ENCODE measurements around the gene GTF3C2. TPM values are rescaled to one million over a fixed set of nuclear protein-coding genes. Genes with fewer than 3 reads are reported as not detected.

The GTF3C2 gene, protein sequence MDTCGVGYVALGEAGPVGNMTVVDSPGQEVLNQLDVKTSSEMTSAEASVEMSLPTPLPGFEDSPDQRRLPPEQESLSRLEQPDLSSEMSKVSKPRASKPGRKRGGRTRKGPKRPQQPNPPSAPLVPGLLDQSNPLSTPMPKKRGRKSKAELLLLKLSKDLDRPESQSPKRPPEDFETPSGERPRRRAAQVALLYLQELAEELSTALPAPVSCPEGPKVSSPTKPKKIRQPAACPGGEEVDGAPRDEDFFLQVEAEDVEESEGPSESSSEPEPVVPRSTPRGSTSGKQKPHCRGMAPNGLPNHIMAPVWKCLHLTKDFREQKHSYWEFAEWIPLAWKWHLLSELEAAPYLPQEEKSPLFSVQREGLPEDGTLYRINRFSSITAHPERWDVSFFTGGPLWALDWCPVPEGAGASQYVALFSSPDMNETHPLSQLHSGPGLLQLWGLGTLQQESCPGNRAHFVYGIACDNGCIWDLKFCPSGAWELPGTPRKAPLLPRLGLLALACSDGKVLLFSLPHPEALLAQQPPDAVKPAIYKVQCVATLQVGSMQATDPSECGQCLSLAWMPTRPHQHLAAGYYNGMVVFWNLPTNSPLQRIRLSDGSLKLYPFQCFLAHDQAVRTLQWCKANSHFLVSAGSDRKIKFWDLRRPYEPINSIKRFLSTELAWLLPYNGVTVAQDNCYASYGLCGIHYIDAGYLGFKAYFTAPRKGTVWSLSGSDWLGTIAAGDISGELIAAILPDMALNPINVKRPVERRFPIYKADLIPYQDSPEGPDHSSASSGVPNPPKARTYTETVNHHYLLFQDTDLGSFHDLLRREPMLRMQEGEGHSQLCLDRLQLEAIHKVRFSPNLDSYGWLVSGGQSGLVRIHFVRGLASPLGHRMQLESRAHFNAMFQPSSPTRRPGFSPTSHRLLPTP
- 10 to 100 TPM; 55.2 to 64.5 TPM for total RNA-seq

DNA sequence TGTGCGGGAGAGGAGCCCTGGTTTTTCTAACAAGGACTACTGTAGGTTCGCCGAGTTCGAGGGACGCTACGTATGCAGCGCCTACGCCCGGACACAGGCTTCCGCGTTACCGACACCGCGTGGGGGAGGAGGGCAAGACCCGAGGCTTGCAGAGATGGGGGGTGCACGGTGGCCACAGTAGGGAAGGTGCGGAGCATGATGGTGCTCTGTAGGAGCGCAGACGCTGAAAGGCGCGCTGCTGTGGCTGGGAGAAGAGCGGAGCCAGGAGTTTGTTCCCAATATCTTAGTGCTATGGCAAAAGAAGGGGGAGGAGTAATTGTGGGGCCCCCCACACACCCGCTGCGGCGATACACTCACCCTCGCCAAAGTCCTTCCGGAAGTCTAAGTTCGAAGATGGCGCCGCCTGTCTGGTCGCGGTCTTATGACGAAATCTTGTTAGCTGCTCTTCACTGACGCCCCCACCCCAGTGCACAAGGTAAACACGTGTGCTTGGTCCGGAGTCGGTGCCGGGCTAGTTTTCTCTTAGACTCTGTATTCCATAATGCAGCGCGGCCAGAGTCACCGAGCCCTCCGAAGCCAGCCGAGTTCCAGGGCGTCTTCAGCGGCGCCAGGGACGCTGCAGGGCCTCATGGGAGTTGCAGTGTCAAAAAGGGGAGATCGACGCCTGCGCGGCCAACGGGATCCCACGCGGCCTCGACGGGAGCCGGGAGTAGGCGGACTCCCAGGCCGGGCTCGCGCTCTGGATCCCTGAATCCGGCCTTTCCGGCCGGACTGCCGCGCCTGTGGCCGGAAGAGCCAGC is at the start of gene GTF3C2:
GTF3C2 (minus strand) TSS at position 383 of the 800 bp plus-strand sequence. CDS start 13,210 bp downstream, outside the sequence.
- intact Hi-C loops (cut with micrococcal nuclease) = loop anchor here (1.0 to 2.0 kb wide), 8 partner anchors 14 to 282 kb away; partner anchors contain the start of genes ATRAID, EIF2B4, IFT172 and MPV17
- no peaks in the 10 kb centered on the region for H3K27me3 Mint-ChIP-seq
- H3K9me3 Mint-ChIP-seq = no peaks in the 10 kb centered on the region
- H3K36me3 Mint-ChIP-seq = peaks cover 11% of the 10 kb centered on the region
- peak; percentile 96 for DNase-seq
- ChIA-PET CTCF (interaction anchor here (0.8 to 1.6 kb wide), 7 partner anchors 13 to 326 kb away, joined by 3 to 6 read pairs (median 4); partner anchors contain the start of genes EIF2B4, MPV17 and SNX17), POLR2A (interaction anchor here (0.7 to 2.9 kb wide), 8 partner anchors 9 to 306 kb away, joined by 3 to 27 read pairs (median 5); partner anchors contain the start of genes EIF2B4, MPV17, NRBP1 and PPM1G)
- peak within 1 kb of the TSS; percentile 98 for H3K4me3 Mint-ChIP-seq
- peaks cover 51% of the 10 kb centered on the region for H3K4me1 Mint-ChIP-seq (ENCODE audit: low read depth)
- H3K27ac Mint-ChIP-seq = peak within 1 kb of the TSS; percentile 99

DNA sequence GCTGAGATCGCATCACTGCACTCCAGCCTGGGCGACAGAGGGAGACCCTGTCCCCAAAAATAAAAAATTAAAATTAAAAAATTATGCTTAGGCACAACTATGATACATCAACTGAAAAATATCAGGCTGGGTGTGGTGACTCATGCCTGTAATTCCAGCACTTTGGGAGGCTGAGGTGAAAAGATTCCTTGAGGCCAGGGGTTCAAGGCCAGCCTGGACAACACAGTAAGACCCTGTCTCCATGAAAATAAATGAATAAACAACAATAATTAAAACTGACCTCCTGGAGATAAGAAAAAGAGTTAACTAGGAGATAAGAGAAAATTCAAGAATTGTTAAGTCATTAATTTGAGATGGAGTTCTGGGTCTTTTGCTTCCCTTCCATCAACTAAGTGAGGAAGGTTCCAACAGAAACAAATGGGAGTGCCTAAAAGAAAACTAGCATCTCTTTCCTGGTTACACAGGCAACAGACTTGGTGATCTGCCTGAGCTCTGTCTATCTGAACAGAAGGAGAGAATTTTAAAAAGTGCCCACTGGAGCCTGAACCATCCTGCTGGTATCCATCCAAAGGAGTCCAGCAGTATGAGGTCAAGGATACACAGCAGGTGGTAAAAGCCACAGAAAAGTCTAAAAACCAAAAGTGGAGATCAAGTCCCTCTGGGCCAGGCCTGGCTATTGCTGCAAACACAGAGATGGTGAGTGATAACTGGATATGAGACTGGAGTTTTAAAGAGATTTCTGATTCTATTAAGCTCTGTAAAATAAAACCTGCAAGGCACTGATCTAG is 44.0 kb upstream of the GTF3C2 start:
- ChIA-PET POLR2A (no interaction called here), CTCF (interaction anchor here (0.8 kb wide), 1 partner anchor 30 kb away, joined by 3 read pairs; no protein-coding TSS in a partner anchor)
- H3K36me3 Mint-ChIP-seq = peaks cover 12% of the 10 kb centered on the region
- intact Hi-C loops (cut with micrococcal nuclease) = loop anchor here (10.0 kb wide), 1 partner anchor 284 kb away; no protein-coding TSS in a partner anchor
- H3K4me3 Mint-ChIP-seq = no peak overlapping the region
- H3K27ac Mint-ChIP-seq = peak overlapping the region; percentile 31
- no peaks in the 10 kb centered on the region for H3K9me3 Mint-ChIP-seq
- H3K27me3 Mint-ChIP-seq = no peaks in the 10 kb centered on the region
- peaks cover 28% of the 10 kb centered on the region for H3K4me1 Mint-ChIP-seq (ENCODE audit: low read depth)
- DNase-seq = no peak

DNA sequence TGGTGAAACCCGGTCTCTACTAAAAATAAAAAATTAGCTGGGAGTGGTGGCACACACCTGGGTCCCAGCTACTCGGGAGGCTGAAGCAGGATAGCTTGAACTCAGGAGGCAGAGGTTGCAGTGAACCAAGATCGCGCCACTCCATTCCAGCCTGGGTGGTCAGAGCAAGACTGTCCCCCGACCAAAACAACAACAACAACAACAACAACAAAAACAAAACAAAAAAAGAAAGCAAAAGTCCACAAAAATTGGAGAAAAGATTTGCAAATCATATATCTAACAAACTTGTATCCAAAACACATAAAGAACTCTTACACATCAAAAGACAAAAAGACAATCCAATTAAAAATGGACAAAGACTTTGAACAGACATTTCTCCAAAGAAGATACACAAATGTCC is 42.4 kb upstream of the GTF3C2 start:
- no peaks in the 10 kb centered on the region for H3K9me3 Mint-ChIP-seq
- ChIA-PET CTCF (no interaction called here), POLR2A (no interaction called here)
- H3K27ac Mint-ChIP-seq = peak overlapping the region; percentile 29
- H3K36me3 Mint-ChIP-seq = peaks cover 16% of the 10 kb centered on the region
- DNase-seq = no peak
- peaks cover 28% of the 10 kb centered on the region for H3K4me1 Mint-ChIP-seq (ENCODE audit: low read depth)
- intact Hi-C loops (cut with micrococcal nuclease) = no loop called here
- no peaks in the 10 kb centered on the region for H3K27me3 Mint-ChIP-seq
- no peak overlapping the region for H3K4me3 Mint-ChIP-seq

DNA sequence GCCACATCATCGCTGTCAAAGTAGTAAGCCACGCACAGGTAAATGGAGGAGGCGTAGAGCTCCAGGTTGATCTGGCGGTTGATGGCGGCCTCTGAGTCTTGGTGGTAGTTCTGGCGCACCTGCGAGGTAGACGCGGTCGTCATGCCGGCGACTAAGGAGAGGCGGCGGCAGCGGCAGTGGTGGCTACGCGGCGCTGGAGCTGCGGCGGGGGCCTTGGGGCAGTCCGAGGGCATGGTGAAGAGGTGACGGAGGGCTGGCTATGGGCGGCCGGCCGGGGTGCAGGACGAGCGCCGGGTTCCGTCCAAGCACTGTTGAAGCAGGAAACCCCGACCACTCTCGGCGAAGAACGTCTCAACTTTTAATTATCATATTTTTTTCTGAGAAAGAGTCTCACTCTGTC is 36.7 kb upstream of the GTF3C2 start:
- intact Hi-C loops (cut with micrococcal nuclease) = no loop called here
- no peaks in the 10 kb centered on the region for H3K9me3 Mint-ChIP-seq

DNA sequence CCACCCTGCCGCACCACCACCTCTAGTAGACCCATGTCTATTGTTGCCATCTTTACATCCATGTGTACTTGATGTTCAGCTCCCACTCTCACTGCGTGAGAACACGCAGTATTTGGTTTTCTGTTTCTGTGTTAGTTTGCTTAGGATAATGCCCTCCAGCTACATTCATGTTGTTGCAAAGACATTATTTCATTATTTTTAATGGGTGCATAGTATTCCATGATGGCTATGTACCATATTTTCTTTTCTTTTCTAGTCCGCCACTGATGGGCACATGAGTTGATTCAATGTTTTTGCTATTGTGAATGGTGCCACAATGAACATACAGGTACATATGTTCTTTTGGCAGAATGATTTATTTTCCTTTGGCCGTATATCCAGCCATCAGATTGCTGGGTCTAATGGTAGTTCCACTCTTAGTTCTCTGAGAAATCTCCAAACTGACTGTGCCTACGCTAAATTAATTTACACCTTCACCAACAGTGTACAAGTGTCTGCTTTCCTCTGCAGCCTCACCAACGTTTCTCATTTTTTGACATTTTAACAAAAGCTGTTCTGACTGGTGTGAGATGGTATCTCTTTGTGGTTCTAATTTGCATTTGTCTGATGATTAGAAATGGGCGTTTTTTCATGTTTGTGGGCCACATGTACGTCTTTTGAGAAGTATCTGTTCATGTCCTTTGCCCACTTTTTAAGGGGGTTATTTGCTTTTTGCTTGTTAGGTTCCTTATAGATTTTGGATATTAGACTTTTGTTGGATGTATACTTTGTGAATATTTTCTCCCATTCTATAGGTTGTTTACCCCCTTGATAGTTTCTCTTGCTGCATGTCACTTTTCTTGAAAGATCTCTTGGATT is 34.5 kb upstream of the GTF3C2 start:
- peak overlapping the region; percentile 67 for H3K27ac Mint-ChIP-seq
- peak overlapping the region; percentile 3 for H3K4me3 Mint-ChIP-seq
- peaks cover 25% of the 10 kb centered on the region for H3K4me1 Mint-ChIP-seq (ENCODE audit: low read depth)
- CTCF ChIA-PET = interaction anchor here (0.6 kb wide), 1 partner anchor 45 kb away, joined by 3 read pairs; no protein-coding TSS in a partner anchor
- POLR2A ChIA-PET = no interaction called here
- intact Hi-C loops (cut with micrococcal nuclease) = no loop called here
- peaks cover 16% of the 10 kb centered on the region for H3K36me3 Mint-ChIP-seq
- H3K27me3 Mint-ChIP-seq = no peaks in the 10 kb centered on the region
- H3K9me3 Mint-ChIP-seq = no peaks in the 10 kb centered on the region
- no peak for DNase-seq

More for the DNA sequence above, 36.7 kb upstream of the GTF3C2 start:
- POLR2A ChIA-PET = no interaction called here
- DNase-seq = no peak
- H3K4me3 Mint-ChIP-seq = no peak overlapping the region
- H3K36me3 Mint-ChIP-seq = peaks cover 14% of the 10 kb centered on the region
- H3K27ac Mint-ChIP-seq = peak overlapping the region; percentile 23
- no peaks in the 10 kb centered on the region for H3K27me3 Mint-ChIP-seq
- CTCF ChIA-PET = no interaction called here
- peaks cover 38% of the 10 kb centered on the region for H3K4me1 Mint-ChIP-seq (ENCODE audit: low read depth)

DNA sequence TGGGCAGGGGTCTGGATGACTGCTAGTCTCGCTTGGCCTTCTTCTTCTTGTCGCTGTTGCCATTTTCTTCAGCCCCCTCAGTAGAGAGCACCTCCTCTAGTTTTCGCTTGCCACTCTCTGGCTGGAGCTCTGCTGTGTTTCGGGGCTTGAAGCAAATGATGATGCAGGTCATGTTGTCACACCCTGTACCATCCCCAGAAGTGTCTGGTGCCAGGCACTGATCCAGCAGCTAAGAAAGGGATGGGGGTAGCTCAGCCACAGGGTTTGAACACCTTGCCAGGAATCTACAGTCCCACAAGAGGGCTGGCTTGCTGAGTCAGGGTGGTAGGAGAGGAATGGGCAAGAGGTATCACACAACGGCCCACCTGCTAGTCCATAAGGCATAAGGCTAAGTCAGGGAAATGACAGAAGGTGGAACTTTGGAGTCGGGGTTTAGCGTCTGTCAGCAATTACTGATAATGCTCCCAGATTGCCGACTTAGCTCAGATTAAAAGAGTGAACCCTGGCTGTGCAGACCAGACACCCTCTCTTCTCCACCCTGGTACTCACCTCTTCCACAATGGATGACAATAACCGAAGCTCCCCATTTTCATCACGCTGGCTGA is 25.1 kb upstream of the GTF3C2 start:
- peaks cover 56% of the 10 kb centered on the region for H3K36me3 Mint-ChIP-seq

DNA sequence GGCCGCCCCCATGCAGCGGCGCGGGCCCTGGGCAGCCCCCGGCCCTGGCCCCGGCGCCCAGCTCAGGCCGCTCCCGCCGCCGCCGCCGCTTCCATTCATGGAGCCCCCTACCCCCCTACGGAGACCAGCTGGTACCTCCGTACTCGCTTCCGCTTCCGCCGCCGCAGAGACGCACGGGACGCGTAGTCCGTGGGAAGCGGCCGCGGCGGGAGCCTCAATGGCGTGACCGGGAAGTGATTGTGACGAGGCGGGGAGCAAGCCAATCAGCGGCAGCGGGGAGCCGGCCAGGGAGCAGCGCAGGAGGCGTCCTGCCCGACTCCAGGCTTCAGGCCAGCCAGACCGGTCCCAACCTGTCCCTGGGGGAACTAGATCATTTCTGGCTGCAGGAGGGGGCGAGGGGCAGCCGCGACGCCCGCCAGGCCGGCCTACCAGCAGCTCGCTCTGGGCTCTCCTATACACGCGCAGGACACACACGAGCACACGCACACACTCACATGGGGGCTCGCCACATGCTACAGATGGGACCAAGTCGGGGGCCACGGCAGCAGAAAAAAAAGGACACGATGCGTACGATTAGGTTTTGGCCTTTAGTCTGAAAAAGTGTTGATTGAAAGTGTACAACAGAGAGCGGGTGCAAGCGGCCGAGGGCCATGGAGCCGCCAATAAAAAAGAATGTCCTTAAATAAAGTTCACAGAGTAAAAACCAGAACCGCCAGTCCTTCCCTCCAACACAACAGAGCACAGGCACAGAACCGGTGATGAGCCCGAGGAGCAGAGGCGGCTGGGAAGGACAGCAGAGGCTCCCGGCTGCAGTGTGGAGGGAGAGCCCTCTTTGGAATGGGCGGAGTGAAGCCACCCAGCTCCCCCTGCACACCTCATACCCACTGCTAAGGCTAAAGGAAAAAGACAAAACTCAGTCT is 24.3 kb upstream of the GTF3C2 start, which contains the start of gene ZNF513:
ZNF513 (minus strand) TSS at position 109 of the 920 bp plus-strand sequence. CDS start 208 bp downstream, outside the sequence.
- Mint-ChIP-seq H3K9me3 (no peaks in the 10 kb centered on the region), H3K4me3 (peak within 1 kb of the TSS; percentile 90), H3K36me3 (peaks cover 62% of the 10 kb centered on the region), H3K4me1 (ENCODE audit: low read depth) (peaks cover 22% of the 10 kb centered on the region), H3K27ac (peak within 1 kb of the TSS; percentile 80), H3K27me3 (no peaks in the 10 kb centered on the region)
- intact Hi-C loops (cut with micrococcal nuclease) = loop anchor here (1.0 to 2.0 kb wide), 4 partner anchors 11 to 50 kb away; partner anchors contain the start of genes EIF2B4, GTF3C2, PPM1G and SNX17
- ChIA-PET CTCF (interaction anchor here (1.0 to 2.5 kb wide), 6 partner anchors 10 to 302 kb away, joined by 3 to 15 read pairs (median 4); partner anchors contain the start of genes PPM1G and SNX17), POLR2A (interaction anchor here (0.9 to 5.0 kb wide), 6 partner anchors 10 to 57 kb away, joined by 3 to 54 read pairs (median 5); partner anchors contain the start of genes EIF2B4, GTF3C2, NRBP1 and PPM1G)
- peak; percentile 94 for DNase-seq

More for the DNA sequence above, 25.1 kb upstream of the GTF3C2 start:
- ChIA-PET POLR2A (interaction anchor here (3.0 to 5.0 kb wide), 2 partner anchors 11 to 28 kb away, joined by 18 to 54 read pairs; partner anchors contain the start of genes EIF2B4, PPM1G and SNX17), CTCF (interaction anchor here (0.9 to 1.6 kb wide), 3 partner anchors 10 to 48 kb away, joined by 4 to 5 read pairs (median 5); no protein-coding TSS in a partner anchor)
- Mint-ChIP-seq H3K4me3 (peak overlapping the region; percentile 90), H3K27me3 (no peaks in the 10 kb centered on the region), H3K27ac (peak overlapping the region; percentile 80), H3K9me3 (no peaks in the 10 kb centered on the region), H3K4me1 (ENCODE audit: low read depth) (peaks cover 22% of the 10 kb centered on the region)
- intact Hi-C loops (cut with micrococcal nuclease) = loop anchor here (2.0 kb wide), 1 partner anchor 49 kb away; no protein-coding TSS in a partner anchor
- DNase-seq = no peak

DNA sequence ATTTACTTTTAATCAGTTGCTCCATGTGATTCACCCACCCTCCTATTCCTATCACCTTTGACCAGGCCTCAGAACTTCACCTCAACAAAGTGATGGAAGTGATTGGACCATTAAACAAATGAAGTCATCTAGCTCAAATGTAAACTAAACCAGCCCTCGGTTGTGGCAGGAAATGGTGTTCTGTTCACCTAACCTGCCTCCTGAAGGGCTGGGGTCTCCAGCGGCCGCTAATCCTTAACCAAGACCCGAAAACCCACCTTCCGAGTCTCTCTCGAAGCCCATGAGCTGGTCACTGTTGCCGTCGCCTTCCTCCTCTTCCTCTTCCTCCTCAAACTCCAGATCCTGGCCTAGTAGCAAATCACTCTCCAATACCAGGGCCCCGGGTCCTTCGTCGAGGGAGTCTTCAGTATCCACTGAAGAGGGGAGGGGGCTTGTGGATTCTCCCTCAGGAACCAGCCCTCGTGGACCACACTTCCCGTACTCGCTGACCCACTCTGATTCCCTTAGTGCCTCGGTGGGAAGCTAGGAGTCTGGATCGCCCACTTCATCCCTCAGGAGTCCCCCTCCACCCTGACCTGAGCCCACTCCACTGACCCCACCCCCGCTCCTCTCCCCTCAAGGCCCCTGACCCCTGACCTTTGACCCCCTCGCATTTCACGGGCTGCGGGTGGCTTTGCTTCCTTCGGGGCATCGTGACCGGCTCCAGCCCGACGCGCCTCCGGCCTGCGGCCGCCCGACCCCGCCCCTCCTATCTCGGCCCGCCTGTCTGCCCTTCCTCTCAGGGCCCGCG is 23.5 kb upstream of the GTF3C2 start:
- H3K4me3 Mint-ChIP-seq = peak overlapping the region; percentile 90
- H3K27me3 Mint-ChIP-seq = no peaks in the 10 kb centered on the region
- intact Hi-C loops (cut with micrococcal nuclease) = loop anchor here (1.0 to 2.0 kb wide), 4 partner anchors 10 to 51 kb away; partner anchors contain the start of genes EIF2B4, GTF3C2, PPM1G and SNX17
- ChIA-PET CTCF (interaction anchor here (0.8 to 2.5 kb wide), 8 partner anchors 9 to 303 kb away, joined by 3 to 15 read pairs (median 5); partner anchors contain the start of genes EIF2B4, PPM1G and SNX17), POLR2A (interaction anchor here (0.7 to 5.0 kb wide), 9 partner anchors 9 to 329 kb away, joined by 3 to 54 read pairs (median 3); partner anchors contain the start of genes EIF2B4, GTF3C2, NRBP1 and PPM1G)
- DNase-seq = peak; percentile 74
- H3K9me3 Mint-ChIP-seq = no peaks in the 10 kb centered on the region
- peak overlapping the region; percentile 80 for H3K27ac Mint-ChIP-seq
- H3K4me1 Mint-ChIP-seq (ENCODE audit: low read depth) = peaks cover 22% of the 10 kb centered on the region
- peaks cover 66% of the 10 kb centered on the region for H3K36me3 Mint-ChIP-seq
